ENCODE measurements around the gene STARD3. TPM values are rescaled to one million over a fixed set of nuclear protein-coding genes. Genes with fewer than 3 reads are reported as not detected.

STARD3 gene
- total and polyA plus RNA-seq, 4 donors: 27.4 to 79.7 (median 64.8) TPM

GRCh38 chr17:39628655-39629493, 8.1 kb upstream of the STARD3 start:
- ATAC-seq (ENCODE audit: insufficient read depth, low FRiP score) (peak; percentile 44), DNase-seq (no peak)
- H3K4me1 ChIP-seq (ENCODE audit: control insufficient read depth in 5 of 5, insufficient read depth in 5 of 5, low read length in 5 of 5): peaks cover 0 to 43% (median 22%) of the 10 kb centered on the region in 5 donors
- H3K4me3 ChIP-seq: no peak overlapping the region
- H3K36me3 ChIP-seq (ENCODE audit: control insufficient read depth in 4 of 4, insufficient read depth in 4 of 4, low read length in 4 of 4): peaks cover 0 to 3% (median 0%) of the 10 kb centered on the region in 4 donors
- H3K9ac ChIP-seq (ENCODE audit: insufficient read depth in 1 of 2, low read length in 2 of 2): no peak overlapping the region
- peak overlapping the region in 1 of 2 donors; percentile 67 for H3K27ac ChIP-seq (ENCODE audit: low read depth in 1 of 2, low read length in 1 of 2)
- peaks cover 0 to 11% (median 3%) of the 10 kb centered on the region in 3 donors for H3K27me3 ChIP-seq (ENCODE audit: control insufficient read depth in 3 of 3, insufficient read depth in 3 of 3, low read length in 2 of 3)
- no peak for TF ChIP-seq CTCF (IDR thresholded peaks at IDR 0.05; ENCODE audit: control extremely low read depth, extremely low read depth)
- 71 to 75% methylated on average over 10 of the region's 10 CpGs for WGBS, 2 donors
- no peaks in the 10 kb centered on the region for H3K9me3 ChIP-seq (ENCODE audit: control insufficient read depth in 4 of 4, insufficient read depth in 3 of 4, low read length in 3 of 4)

- DNase-seq (no peak), ATAC-seq (ENCODE audit: insufficient read depth, low FRiP score) (no peak)
- H3K4me3 ChIP-seq: no peak overlapping the region
- TF ChIP-seq CTCF (IDR thresholded peaks at IDR 0.05; ENCODE audit: control extremely low read depth, extremely low read depth): no peak
- H3K36me3 ChIP-seq (ENCODE audit: control insufficient read depth in 4 of 4, insufficient read depth in 4 of 4, low read length in 4 of 4): peaks cover 0 to 3% (median 0%) of the 10 kb centered on the region in 4 donors
- peak overlapping the region in 1 of 2 donors; percentile 26 for H3K27ac ChIP-seq (ENCODE audit: low read depth in 1 of 2, low read length in 1 of 2)
- peaks cover 0 to 42% (median 22%) of the 10 kb centered on the region in 5 donors for H3K4me1 ChIP-seq (ENCODE audit: control insufficient read depth in 5 of 5, insufficient read depth in 5 of 5, low read length in 5 of 5)
- no peak overlapping the region for H3K9ac ChIP-seq (ENCODE audit: insufficient read depth in 1 of 2, low read length in 2 of 2)
- WGBS, 2 donors: 65 to 66% methylated on average over 3 of the region's 3 CpGs
- H3K9me3 ChIP-seq (ENCODE audit: control insufficient read depth in 4 of 4, insufficient read depth in 3 of 4, low read length in 3 of 4): no peaks in the 10 kb centered on the region
- H3K27me3 ChIP-seq (ENCODE audit: control insufficient read depth in 3 of 3, insufficient read depth in 3 of 3, low read length in 2 of 3): peaks cover 0 to 8% (median 3%) of the 10 kb centered on the region in 3 donors
Observed at GRCh38 chr17:39629494-39629880, 7.5 kb upstream of the STARD3 start.

GRCh38 chr17:39629898-39630297, 7.0 kb upstream of the STARD3 start:
- no peak overlapping the region for H3K27ac ChIP-seq (ENCODE audit: low read depth in 1 of 2, low read length in 1 of 2)
- H3K27me3 ChIP-seq (ENCODE audit: control insufficient read depth in 3 of 3, insufficient read depth in 3 of 3, low read length in 2 of 3): peaks cover 0 to 5% (median 3%) of the 10 kb centered on the region in 3 donors
- 35 to 64% methylated on average over 12 of the region's 12 CpGs for WGBS, 2 donors

More at GRCh38 chr17:39629898-39630297, 7.0 kb upstream of the STARD3 start:
- no peak for TF ChIP-seq CTCF (IDR thresholded peaks at IDR 0.05; ENCODE audit: control extremely low read depth, extremely low read depth)
- DNase-seq (no peak), ATAC-seq (ENCODE audit: insufficient read depth, low FRiP score) (no peak)
- peaks cover 0 to 38% (median 18%) of the 10 kb centered on the region in 5 donors for H3K4me1 ChIP-seq (ENCODE audit: control insufficient read depth in 5 of 5, insufficient read depth in 5 of 5, low read length in 5 of 5)
- no peak overlapping the region for H3K9ac ChIP-seq (ENCODE audit: insufficient read depth in 1 of 2, low read length in 2 of 2)
- peaks cover 0 to 3% (median 0%) of the 10 kb centered on the region in 4 donors for H3K36me3 ChIP-seq (ENCODE audit: control insufficient read depth in 4 of 4, insufficient read depth in 4 of 4, low read length in 4 of 4)
- H3K4me3 ChIP-seq: no peak overlapping the region
- H3K9me3 ChIP-seq (ENCODE audit: control insufficient read depth in 4 of 4, insufficient read depth in 3 of 4, low read length in 3 of 4): no peaks in the 10 kb centered on the region

Data from lung (tissue), 12 donors.